Stomach (tissue), 4 donors: ENCODE measurements around the gene KCNK5.

Experiments used
- EP300 ChIP-seq: sonication (generic); formaldehyde crosslinking; IDR thresholded peaks from one replicate; pipeline ENCODE4 v1.6.1; 2017; ENCODE audit warnings: antibody characterized with exemption
- POLR2A ChIP-seq, 4 donors: fragments of 450-650 bp; IDR thresholded peaks; one replicate each; pipeline ENCODE4 v1.6.1; 2016; ENCODE audit warnings: antibody characterized with exemption in 4 of 4, control low read depth in 2 of 4, mild to moderate bottlenecking in 1 of 4, moderate library complexity in 1 of 4
- TF ChIP-seq, protein P1 (sequence below), 7 experiments: fragments of 450-650 bp in 4 of 7; fragments of 200-600 bp in 3 of 7; sonication (generic) in 3 of 7; IDR thresholded peaks; one replicate each; pipeline ENCODE4 v1.5.1; 2016 to 2019; ENCODE audit warnings: antibody characterized with exemption in 7 of 7, control low read depth in 2 of 7, mild to moderate bottlenecking in 1 of 7

DNA sequence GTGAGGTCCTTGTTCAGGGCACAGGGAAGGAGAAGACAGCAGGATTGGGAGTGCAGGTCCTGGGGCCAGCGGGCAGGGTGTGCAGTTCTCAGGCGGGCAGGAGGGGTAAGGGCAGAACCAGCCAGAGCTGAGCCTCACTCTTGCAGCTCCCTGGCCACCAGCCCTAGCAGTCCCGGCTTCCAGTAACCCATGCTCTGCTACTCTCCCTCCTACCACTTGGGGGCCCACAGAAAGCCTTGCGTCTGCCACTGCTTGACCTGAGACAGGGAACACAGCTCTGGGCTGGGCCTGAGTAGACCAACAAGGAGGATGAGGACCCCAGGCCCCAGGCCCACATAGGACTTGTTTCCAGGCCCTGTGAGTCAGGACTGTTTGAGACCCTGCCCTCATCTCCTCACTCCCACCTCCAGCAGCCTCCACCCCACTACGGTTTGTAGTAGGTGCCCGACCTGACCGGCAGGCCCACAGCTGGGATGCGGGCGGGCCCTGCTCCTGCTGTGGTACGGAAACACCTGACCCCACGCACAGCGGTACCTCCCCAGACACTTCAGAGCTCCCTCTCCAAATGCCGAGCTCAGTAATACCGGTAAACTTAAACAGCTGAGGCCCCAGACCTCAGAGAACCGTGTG is 39.2 kb downstream of the KCNK5 start:
- TF ChIP-seq, protein P1, sequence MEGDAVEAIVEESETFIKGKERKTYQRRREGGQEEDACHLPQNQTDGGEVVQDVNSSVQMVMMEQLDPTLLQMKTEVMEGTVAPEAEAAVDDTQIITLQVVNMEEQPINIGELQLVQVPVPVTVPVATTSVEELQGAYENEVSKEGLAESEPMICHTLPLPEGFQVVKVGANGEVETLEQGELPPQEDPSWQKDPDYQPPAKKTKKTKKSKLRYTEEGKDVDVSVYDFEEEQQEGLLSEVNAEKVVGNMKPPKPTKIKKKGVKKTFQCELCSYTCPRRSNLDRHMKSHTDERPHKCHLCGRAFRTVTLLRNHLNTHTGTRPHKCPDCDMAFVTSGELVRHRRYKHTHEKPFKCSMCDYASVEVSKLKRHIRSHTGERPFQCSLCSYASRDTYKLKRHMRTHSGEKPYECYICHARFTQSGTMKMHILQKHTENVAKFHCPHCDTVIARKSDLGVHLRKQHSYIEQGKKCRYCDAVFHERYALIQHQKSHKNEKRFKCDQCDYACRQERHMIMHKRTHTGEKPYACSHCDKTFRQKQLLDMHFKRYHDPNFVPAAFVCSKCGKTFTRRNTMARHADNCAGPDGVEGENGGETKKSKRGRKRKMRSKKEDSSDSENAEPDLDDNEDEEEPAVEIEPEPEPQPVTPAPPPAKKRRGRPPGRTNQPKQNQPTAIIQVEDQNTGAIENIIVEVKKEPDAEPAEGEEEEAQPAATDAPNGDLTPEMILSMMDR (IDR thresholded peaks at IDR 0.05): peak in 5 of 7 experiments; percentile 17 to 65 (median 53)
- no peak for TF ChIP-seq EP300
- no peak for TF ChIP-seq POLR2A (IDR thresholded peaks at IDR 0.05)
